ENCODE results near the gene POLR3C.
"Not testable (repeated sequence)": the region's sequence is repeated elsewhere in the genome, so short reads cannot be mapped to it uniquely, and the experiment has no call there.

POLR3C gene

GRCh38 chr1:145826030-145826429 is 2.0 kb downstream of the POLR3C start:
- H3K36me3 ChIP-seq (ENCODE audit: control insufficient read depth, insufficient read depth, low read length, severe bottlenecking), result peaks cover 48% of the 10 kb centered on the region
- H3K9me3 ChIP-seq (ENCODE audit: control insufficient read depth, low read length), result no peaks in the 10 kb centered on the region
- peaks cover 8% of the 10 kb centered on the region for H3K4me1 ChIP-seq (ENCODE audit: control insufficient read depth, insufficient read depth, low read length)
- no peak overlapping the region for H3K9ac ChIP-seq (ENCODE audit: low read length)
- no peaks in the 10 kb centered on the region for H3K27me3 ChIP-seq (replicated peaks; ENCODE audit: control insufficient read depth, insufficient read depth, low read length)
- H3K4me3 ChIP-seq (ENCODE audit: low read length), result peak overlapping the region; percentile 98
- no peak for DNase-seq (ENCODE audit: low read depth)

- H3K27me3 ChIP-seq (replicated peaks; ENCODE audit: control insufficient read depth, insufficient read depth, low read length), result no peaks in the 10 kb centered on the region
- H3K4me1 ChIP-seq (ENCODE audit: control insufficient read depth, insufficient read depth, low read length), result peaks cover 8% of the 10 kb centered on the region
- H3K9ac ChIP-seq (ENCODE audit: low read length), result no peak overlapping the region
- no peak for DNase-seq (ENCODE audit: low read depth)
- H3K9me3 ChIP-seq (ENCODE audit: control insufficient read depth, low read length), result no peaks in the 10 kb centered on the region
- peaks cover 68% of the 10 kb centered on the region for H3K36me3 ChIP-seq (ENCODE audit: control insufficient read depth, insufficient read depth, low read length, severe bottlenecking)
- H3K4me3 ChIP-seq (ENCODE audit: low read length), result no peak overlapping the region
Observed at GRCh38 chr1:145827966-145828365, 4.0 kb downstream of the POLR3C start.

GRCh38 chr1:145828367-145829026 is 4.5 kb downstream of the POLR3C start:
- DNase-seq (ENCODE audit: low read depth), result no peak
- Histone ChIP-seq H3K4me1 (ENCODE audit: control insufficient read depth, insufficient read depth, low read length) (peaks cover 8% of the 10 kb centered on the region), H3K36me3 (ENCODE audit: control insufficient read depth, insufficient read depth, low read length, severe bottlenecking) (peaks cover 73% of the 10 kb centered on the region), H3K27me3 (replicated peaks; ENCODE audit: control insufficient read depth, insufficient read depth, low read length) (no peaks in the 10 kb centered on the region), H3K4me3 (ENCODE audit: low read length) (no peak overlapping the region), H3K9me3 (ENCODE audit: control insufficient read depth, low read length) (no peaks in the 10 kb centered on the region), H3K9ac (ENCODE audit: low read length) (no peak overlapping the region)

- DNase-seq (ENCODE audit: low read depth), result not testable (repeated sequence)
- peaks cover 95% of the 10 kb centered on the region for H3K36me3 ChIP-seq (ENCODE audit: control insufficient read depth, insufficient read depth, low read length, severe bottlenecking)
Observed at GRCh38 chr1:145830810-145831209, 6.8 kb downstream of the POLR3C start.

GRCh38 chr1:145837656-145838055 is 13.7 kb downstream of the POLR3C start:
- no peaks in the 10 kb centered on the region for H3K9me3 ChIP-seq (ENCODE audit: control insufficient read depth, low read length)
- no peak overlapping the region for H3K9ac ChIP-seq (ENCODE audit: low read length)
- DNase-seq (ENCODE audit: low read depth), result no peak
- no peaks in the 10 kb centered on the region for H3K4me1 ChIP-seq (ENCODE audit: control insufficient read depth, insufficient read depth, low read length)
- H3K36me3 ChIP-seq (ENCODE audit: control insufficient read depth, insufficient read depth, low read length, severe bottlenecking), result peaks cover 100% of the 10 kb centered on the region
- no peaks in the 10 kb centered on the region for H3K27me3 ChIP-seq (replicated peaks; ENCODE audit: control insufficient read depth, insufficient read depth, low read length)
- H3K4me3 ChIP-seq (ENCODE audit: low read length), result no peak overlapping the region

More at GRCh38 chr1:145830810-145831209, 6.8 kb downstream of the POLR3C start:
- not testable (repeated sequence) for H3K9me3 ChIP-seq (ENCODE audit: control insufficient read depth, low read length); H3K27me3 ChIP-seq (replicated peaks; ENCODE audit: control insufficient read depth, insufficient read depth, low read length); H3K9ac ChIP-seq (ENCODE audit: low read length); H3K4me3 ChIP-seq (ENCODE audit: low read length); H3K4me1 ChIP-seq (ENCODE audit: control insufficient read depth, insufficient read depth, low read length)

GRCh38 chr1:145843031-145843430 is 19.0 kb downstream of the POLR3C start:
- H3K27me3 ChIP-seq (replicated peaks; ENCODE audit: control insufficient read depth, insufficient read depth, low read length), result no peaks in the 10 kb centered on the region
- no peak overlapping the region for H3K4me3 ChIP-seq (ENCODE audit: low read length)
- H3K9me3 ChIP-seq (ENCODE audit: control insufficient read depth, low read length), result no peaks in the 10 kb centered on the region
- peaks cover 11% of the 10 kb centered on the region for H3K4me1 ChIP-seq (ENCODE audit: control insufficient read depth, insufficient read depth, low read length)
- H3K9ac ChIP-seq (ENCODE audit: low read length), result no peak overlapping the region
- DNase-seq (ENCODE audit: low read depth), result no peak
- peaks cover 60% of the 10 kb centered on the region for H3K36me3 ChIP-seq (ENCODE audit: control insufficient read depth, insufficient read depth, low read length, severe bottlenecking)

- peaks cover 61% of the 10 kb centered on the region for H3K36me3 ChIP-seq (ENCODE audit: control insufficient read depth, insufficient read depth, low read length, severe bottlenecking)
- peak overlapping the region; percentile 85 for H3K9ac ChIP-seq (ENCODE audit: low read length)
- no peak for DNase-seq (ENCODE audit: low read depth)
- no peaks in the 10 kb centered on the region for H3K27me3 ChIP-seq (replicated peaks; ENCODE audit: control insufficient read depth, insufficient read depth, low read length)
- H3K4me3 ChIP-seq (ENCODE audit: low read length), result peak overlapping the region; percentile 81
- H3K4me1 ChIP-seq (ENCODE audit: control insufficient read depth, insufficient read depth, low read length), result peaks cover 16% of the 10 kb centered on the region
- H3K9me3 ChIP-seq (ENCODE audit: control insufficient read depth, low read length), result no peaks in the 10 kb centered on the region
Observed at GRCh38 chr1:145845144-145845513, 21.1 kb downstream of the POLR3C start.

GRCh38 chr1:145845514-145846161 is 21.6 kb downstream of the POLR3C start, which contains the start of gene NUDT17:
NUDT17 (plus strand) TSS chr1:145845630; CDS start chr1:145845641, 11 bp downstream.
- Histone ChIP-seq H3K9ac (ENCODE audit: low read length) (peak within 1 kb of the TSS; percentile 85), H3K4me1 (ENCODE audit: control insufficient read depth, insufficient read depth, low read length) (peaks cover 20% of the 10 kb centered on the region), H3K9me3 (ENCODE audit: control insufficient read depth, low read length) (no peaks in the 10 kb centered on the region), H3K27me3 (replicated peaks; ENCODE audit: control insufficient read depth, insufficient read depth, low read length) (no peaks in the 10 kb centered on the region), H3K36me3 (ENCODE audit: control insufficient read depth, insufficient read depth, low read length, severe bottlenecking) (peaks cover 61% of the 10 kb centered on the region), H3K4me3 (ENCODE audit: low read length) (peak within 1 kb of the TSS; percentile 81)
- DNase-seq (ENCODE audit: low read depth), result peak; percentile 94

- peaks cover 61% of the 10 kb centered on the region for H3K36me3 ChIP-seq (ENCODE audit: control insufficient read depth, insufficient read depth, low read length, severe bottlenecking)
- peak overlapping the region; percentile 81 for H3K4me3 ChIP-seq (ENCODE audit: low read length)
- H3K4me1 ChIP-seq (ENCODE audit: control insufficient read depth, insufficient read depth, low read length), result peaks cover 20% of the 10 kb centered on the region
- H3K9ac ChIP-seq (ENCODE audit: low read length), result peak overlapping the region; percentile 85
- H3K27me3 ChIP-seq (replicated peaks; ENCODE audit: control insufficient read depth, insufficient read depth, low read length), result no peaks in the 10 kb centered on the region
- peak; percentile 64 for DNase-seq (ENCODE audit: low read depth)
- no peaks in the 10 kb centered on the region for H3K9me3 ChIP-seq (ENCODE audit: control insufficient read depth, low read length)
Observed at GRCh38 chr1:145846201-145846612, 22.2 kb downstream of the POLR3C start.

GRCh38 chr1:145847827-145848226 is 23.8 kb downstream of the POLR3C start:
- DNase-seq (ENCODE audit: low read depth), result no peak
- Histone ChIP-seq H3K27me3 (replicated peaks; ENCODE audit: control insufficient read depth, insufficient read depth, low read length) (no peaks in the 10 kb centered on the region), H3K4me3 (ENCODE audit: low read length) (no peak overlapping the region), H3K4me1 (ENCODE audit: control insufficient read depth, insufficient read depth, low read length) (peaks cover 20% of the 10 kb centered on the region), H3K36me3 (ENCODE audit: control insufficient read depth, insufficient read depth, low read length, severe bottlenecking) (peaks cover 60% of the 10 kb centered on the region), H3K9me3 (ENCODE audit: control insufficient read depth, low read length) (no peaks in the 10 kb centered on the region), H3K9ac (ENCODE audit: low read length) (no peak overlapping the region)

- Histone ChIP-seq H3K36me3 (ENCODE audit: control insufficient read depth, insufficient read depth, low read length, severe bottlenecking) (peaks cover 69% of the 10 kb centered on the region), H3K9ac (ENCODE audit: low read length) (peak overlapping the region; percentile 39), H3K4me3 (ENCODE audit: low read length) (no peak overlapping the region), H3K4me1 (ENCODE audit: control insufficient read depth, insufficient read depth, low read length) (peaks cover 20% of the 10 kb centered on the region), H3K9me3 (ENCODE audit: control insufficient read depth, low read length) (no peaks in the 10 kb centered on the region), H3K27me3 (replicated peaks; ENCODE audit: control insufficient read depth, insufficient read depth, low read length) (no peaks in the 10 kb centered on the region)
- DNase-seq (ENCODE audit: low read depth), result peak; percentile 75
Observed at GRCh38 chr1:145849356-145850160, 25.6 kb downstream of the POLR3C start.

Measured in adipocyte (in vitro differentiated cells).